Esophagus muscularis mucosa (tissue), 4 donors: ENCODE data around the gene TRABD2B.

ENCODE experiments used
- CTCF ChIP-seq, 3 experiments: fragments of 200-600 bp in 2 of 3; fragments of 450-650 bp in 1 of 3; sonication (generic) in 2 of 3; IDR thresholded peaks; one replicate each; pipeline ENCODE4 v1.5.1; 2017 to 2019; ENCODE audit warnings: antibody characterized with exemption in 3 of 3, mild to moderate bottlenecking in 2 of 3, moderate library complexity in 1 of 3
- EP300 ChIP-seq: sonication (generic); formaldehyde crosslinking; IDR thresholded peaks from one replicate; pipeline ENCODE4 v1.6.1; 2017; ENCODE audit warnings: antibody characterized with exemption
- POLR2A ChIP-seq: fragments of 450-650 bp; IDR thresholded peaks from one replicate; pipeline ENCODE4 v1.6.1; 2017; ENCODE audit warnings: antibody characterized with exemption, moderate library complexity, mild to moderate bottlenecking, low read depth
- POLR2AphosphoS5 ChIP-seq, 2 donors: sonication (generic); formaldehyde crosslinking; IDR thresholded peaks; one replicate each; pipeline ENCODE4 v1.6.1; 2017; ENCODE audit warnings: antibody characterized with exemption in 2 of 2

- TF ChIP-seq CTCF (IDR thresholded peaks at IDR 0.05), result no peak
- TF ChIP-seq POLR2AphosphoS5 (IDR thresholded peaks at IDR 0.05), result no peak
- no peak for TF ChIP-seq POLR2A
- no peak for TF ChIP-seq EP300
Observed at GRCh38 chr1:47853059-47853458, 144.1 kb downstream of the TRABD2B start.
